Measurements from ENCODE around the gene SLC30A3. TPM values are rescaled to one million over a fixed set of nuclear protein-coding genes. Genes with fewer than 3 reads are reported as not detected.

The SLC30A3 gene
- total RNA-seq, 2 experiments from 2014 or later: 0.38 to 0.47 TPM

DNA sequence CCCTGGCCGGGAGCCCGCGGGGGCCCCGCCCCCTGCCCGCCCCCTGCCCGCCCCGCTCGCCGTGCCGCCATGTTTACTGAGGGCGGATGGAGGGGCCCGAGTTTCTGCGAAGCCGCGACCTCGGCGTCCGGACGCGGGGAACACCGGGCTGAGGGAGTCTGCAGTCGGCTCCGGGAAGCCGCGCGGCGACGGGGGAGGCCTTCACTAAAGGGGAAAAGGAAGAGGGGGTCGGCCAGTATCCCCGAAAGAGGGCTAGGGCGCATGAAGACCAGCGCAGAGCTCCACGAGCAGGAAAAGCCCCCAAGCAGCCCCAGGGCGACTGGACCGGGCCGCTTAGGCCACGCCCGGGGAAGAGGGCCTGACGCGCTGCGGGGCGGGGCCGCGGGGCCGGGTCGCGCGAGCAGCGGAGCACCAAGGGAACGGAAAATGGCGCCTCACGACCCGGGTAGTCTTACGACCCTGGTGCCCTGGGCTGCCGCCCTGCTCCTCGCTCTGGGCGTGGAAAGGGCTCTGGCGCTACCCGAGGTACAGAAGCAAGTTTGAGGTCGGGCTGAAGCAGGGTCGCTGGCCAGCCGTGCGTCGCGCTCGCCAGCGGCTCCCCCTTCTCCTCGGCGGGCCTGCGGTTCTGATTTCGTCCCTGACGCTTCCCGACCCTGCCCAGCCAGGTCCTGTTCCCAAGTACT, 50.8 kb downstream of the SLC30A3 start, which contains the start of the genes ATRAID and SLC5A6:
Gene ATRAID, plus strand, starts transcription at position 99 of the 683 bp plus-strand sequence. Its CDS starts 328 bp downstream, at position 427.
Gene SLC5A6, minus strand, starts transcription at position 326 of the 683 bp plus-strand sequence. CDS start 4,618 bp downstream, outside the sequence.
- CTCF ChIA-PET: interaction anchor here (0.6 to 2.4 kb wide), 7 partner anchors 14 to 140 kb away, joined by 3 to 9 read pairs (median 3); partner anchors contain the start of gene PREB
- peaks cover 46% of the 10 kb centered on the region for H3K4me1 Mint-ChIP-seq
- peak within 1 kb of the TSS; percentile 99 for H3K27ac Mint-ChIP-seq
- no peaks in the 10 kb centered on the region for H3K27me3 Mint-ChIP-seq
- no peaks in the 10 kb centered on the region for H3K9me3 Mint-ChIP-seq (ENCODE audit: low read depth)
- ATAC-seq: peak; percentile 92
- DNase-seq: peak; percentile 92
- H3K36me3 Mint-ChIP-seq: peaks cover 19% of the 10 kb centered on the region
- peak within 1 kb of the TSS; percentile 87 for H3K4me3 Mint-ChIP-seq

DNA sequence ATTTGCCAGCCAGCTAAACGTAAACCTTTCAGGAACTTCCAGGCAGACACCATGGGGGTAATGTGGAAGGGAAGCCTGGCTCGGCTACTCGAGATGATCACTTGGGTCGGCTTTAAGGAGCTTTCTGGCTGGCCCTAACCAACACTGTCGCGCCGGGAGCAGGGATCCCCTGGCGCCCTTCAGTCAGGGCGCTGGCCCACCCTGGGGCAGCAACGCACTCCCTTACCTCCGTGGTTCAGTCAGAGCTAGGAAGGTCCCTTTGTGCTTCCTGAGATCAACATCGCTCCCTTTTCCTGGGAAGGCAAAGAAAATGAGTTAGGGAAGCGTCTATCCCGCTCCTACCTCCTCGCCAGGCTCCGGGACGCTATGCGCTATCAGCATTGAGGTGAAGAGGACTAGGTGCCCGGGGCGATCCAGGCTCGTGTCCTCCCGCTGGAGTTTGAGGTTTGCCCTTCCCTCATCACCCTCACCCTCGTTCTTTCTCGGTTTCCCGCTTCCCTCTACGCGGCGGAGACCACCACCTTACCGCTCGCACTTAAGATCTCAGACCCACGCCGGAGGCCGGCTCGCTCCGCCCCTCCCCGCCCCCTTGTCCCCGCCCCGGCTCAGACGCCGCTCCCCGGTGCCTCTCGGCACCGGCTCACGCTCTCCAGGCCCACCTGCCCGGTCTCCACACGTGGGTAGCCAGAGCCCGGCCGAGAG, 51.5 kb downstream of the SLC30A3 start:
- Mint-ChIP-seq H3K27me3 (no peaks in the 10 kb centered on the region), H3K36me3 (peaks cover 15% of the 10 kb centered on the region), H3K9me3 (ENCODE audit: low read depth) (no peaks in the 10 kb centered on the region), H3K27ac (peak overlapping the region; percentile 87), H3K4me3 (peak overlapping the region; percentile 87), H3K4me1 (peaks cover 39% of the 10 kb centered on the region)
- CTCF ChIA-PET: interaction anchor here (0.6 to 2.4 kb wide), 7 partner anchors 15 to 141 kb away, joined by 3 to 9 read pairs (median 3); partner anchors contain the start of gene PREB
- DNase-seq (no peak), ATAC-seq (no peak)

DNA sequence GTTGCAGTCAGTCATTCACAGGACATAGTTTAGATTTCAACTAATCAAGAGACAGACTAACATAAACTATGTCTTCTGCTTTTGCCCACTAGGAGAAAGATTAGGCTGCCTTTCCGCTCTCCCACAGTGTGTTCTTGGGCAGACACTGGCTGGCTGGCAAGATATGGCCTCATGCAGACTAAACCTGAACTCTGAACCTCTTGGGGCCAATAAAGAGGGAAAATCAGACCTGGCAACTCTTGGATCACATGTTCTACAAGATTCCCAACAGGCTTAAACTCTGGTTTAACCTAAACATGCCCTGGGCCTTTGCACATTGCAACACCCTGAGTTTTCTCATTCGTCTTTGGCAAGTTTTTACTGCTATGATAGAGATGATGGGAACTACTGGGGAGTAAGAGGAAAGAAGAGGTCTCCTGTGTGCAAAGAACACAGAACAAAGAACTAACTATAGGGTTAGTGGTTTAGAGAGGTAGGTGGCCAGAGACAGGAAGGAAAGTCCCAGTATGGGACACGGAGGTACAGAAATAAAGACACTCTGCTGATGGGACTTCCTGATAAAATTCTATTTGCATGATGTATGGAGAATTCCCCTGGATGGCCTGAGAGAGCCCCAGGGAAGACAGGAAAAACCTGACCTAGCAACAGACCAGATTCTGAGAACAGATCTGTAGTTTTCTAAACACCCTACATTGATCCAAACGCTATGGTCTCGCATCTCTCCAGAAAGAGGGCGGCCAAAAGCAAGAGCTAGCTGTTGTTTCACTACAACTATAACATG, 53.0 kb downstream of the SLC30A3 start:
- Mint-ChIP-seq H3K27ac (peak overlapping the region; percentile 16), H3K9me3 (ENCODE audit: low read depth) (no peaks in the 10 kb centered on the region), H3K27me3 (no peaks in the 10 kb centered on the region), H3K36me3 (peaks cover 12% of the 10 kb centered on the region), H3K4me3 (peak overlapping the region; percentile 8), H3K4me1 (peaks cover 39% of the 10 kb centered on the region)
- no peak for ATAC-seq
- CTCF ChIA-PET: interaction anchor here (0.7 to 2.4 kb wide), 2 partner anchors 70 to 142 kb away, joined by 3 to 9 read pairs; no protein-coding TSS in a partner anchor
- no peak for DNase-seq

DNA sequence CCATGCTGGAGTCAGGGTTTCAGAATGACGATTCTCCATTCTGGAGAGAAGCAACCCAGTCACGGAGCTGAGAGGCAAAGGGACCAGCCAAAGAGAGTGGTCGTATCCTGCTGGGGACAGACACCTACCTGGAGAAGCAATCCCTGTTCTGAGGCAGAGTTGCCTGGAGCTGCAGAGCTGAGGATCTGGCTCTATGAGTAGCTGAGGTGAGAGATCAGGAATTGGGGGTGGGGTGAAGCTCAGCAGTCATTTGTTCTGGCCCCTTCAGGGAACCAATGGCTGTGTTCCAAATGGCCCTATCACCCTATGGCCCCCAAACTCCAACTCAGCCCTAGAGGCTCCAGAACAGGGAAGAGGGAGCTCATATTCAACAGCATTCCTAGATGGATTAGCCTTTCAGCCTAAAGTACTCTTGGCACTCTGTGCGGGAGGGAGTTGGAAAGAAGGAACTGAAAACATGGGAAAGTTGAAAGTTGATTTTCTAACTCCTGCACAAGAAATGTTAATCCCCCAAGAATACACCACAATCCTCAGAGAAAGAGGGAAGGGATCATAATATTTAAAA, 54.3 kb downstream of the SLC30A3 start:
- DNase-seq (no peak), ATAC-seq (no peak)
- peaks cover 8% of the 10 kb centered on the region for H3K36me3 Mint-ChIP-seq
- no peak overlapping the region for H3K4me3 Mint-ChIP-seq
- H3K4me1 Mint-ChIP-seq: peaks cover 37% of the 10 kb centered on the region
- no peak overlapping the region for H3K27ac Mint-ChIP-seq
- no peaks in the 10 kb centered on the region for H3K9me3 Mint-ChIP-seq (ENCODE audit: low read depth)
- CTCF ChIA-PET: no interaction called here
- H3K27me3 Mint-ChIP-seq: no peaks in the 10 kb centered on the region

DNA sequence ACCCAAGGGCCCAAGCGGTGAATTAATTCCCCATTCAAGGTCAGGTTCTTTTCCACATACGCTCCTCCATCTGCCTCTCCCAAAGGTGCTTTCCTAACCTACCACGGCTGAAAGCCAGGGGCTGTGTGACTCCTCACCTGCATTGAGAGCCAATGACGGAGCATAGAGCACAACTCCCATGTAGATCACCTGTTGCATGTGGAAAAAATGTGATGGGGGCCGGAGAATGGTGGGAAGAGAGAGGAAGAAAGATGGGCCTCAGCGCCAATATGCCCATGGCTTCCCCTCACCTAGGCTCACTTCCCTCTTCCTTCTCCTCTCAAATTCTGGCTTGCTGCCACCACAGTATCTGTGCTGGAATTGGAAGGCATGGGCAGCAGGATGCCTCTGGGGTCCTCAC, 56.5 kb downstream of the SLC30A3 start:
- Mint-ChIP-seq H3K27me3 (no peaks in the 10 kb centered on the region), H3K9me3 (ENCODE audit: low read depth) (no peaks in the 10 kb centered on the region), H3K36me3 (peaks cover 7% of the 10 kb centered on the region), H3K4me3 (no peak overlapping the region), H3K4me1 (peaks cover 29% of the 10 kb centered on the region), H3K27ac (no peak overlapping the region)
- no peak for ATAC-seq
- CTCF ChIA-PET: no interaction called here
- DNase-seq: no peak

DNA sequence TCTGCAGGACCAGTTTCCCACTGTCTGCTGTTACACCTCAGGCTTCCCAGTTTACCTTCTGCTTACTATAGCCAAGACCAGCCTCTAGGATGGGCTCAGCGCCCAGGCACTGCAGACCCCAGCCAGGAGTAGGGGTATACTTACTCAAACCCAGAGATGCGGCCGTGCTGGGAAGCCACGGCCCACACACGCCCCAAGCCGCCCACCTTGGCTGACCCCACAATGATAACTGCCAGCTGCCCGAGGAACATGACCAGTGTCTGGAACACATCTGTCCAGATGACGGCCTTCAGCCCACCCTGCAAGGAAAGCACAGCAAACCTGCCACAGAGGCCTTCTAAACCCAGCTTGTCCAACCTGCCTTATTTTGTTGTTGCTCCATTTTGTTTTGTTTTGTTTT, 57.6 kb downstream of the SLC30A3 start:
- Mint-ChIP-seq H3K4me1 (peaks cover 25% of the 10 kb centered on the region), H3K9me3 (ENCODE audit: low read depth) (no peaks in the 10 kb centered on the region), H3K36me3 (peaks cover 7% of the 10 kb centered on the region), H3K27ac (no peak overlapping the region), H3K27me3 (no peaks in the 10 kb centered on the region), H3K4me3 (no peak overlapping the region)
- no peak for DNase-seq
- CTCF ChIA-PET: interaction anchor here (0.8 kb wide), 1 partner anchor 113 kb away, joined by 3 read pairs; no protein-coding TSS in a partner anchor
- no peak for ATAC-seq

DNA sequence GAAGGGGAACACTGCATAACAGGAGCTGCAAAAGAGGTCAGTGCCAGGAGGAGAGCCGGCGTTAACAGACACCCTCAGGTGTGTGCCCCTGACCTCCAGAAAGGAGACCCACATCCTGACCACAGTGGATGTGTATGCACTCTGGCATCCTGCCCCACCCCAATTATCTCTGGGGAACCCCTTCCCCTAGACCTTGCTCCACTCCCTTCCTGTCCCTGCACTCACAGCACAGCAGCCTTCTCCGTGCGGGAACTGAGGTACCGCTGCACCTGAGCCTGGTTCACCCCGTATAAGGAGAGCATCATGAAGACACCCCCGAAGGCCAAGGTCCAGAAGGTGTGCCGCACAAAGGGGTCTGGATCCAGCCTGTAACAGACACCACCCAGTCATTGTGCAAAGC, 58.3 kb downstream of the SLC30A3 start:
- CTCF ChIA-PET: no interaction called here
- Mint-ChIP-seq H3K27ac (no peak overlapping the region), H3K36me3 (peaks cover 9% of the 10 kb centered on the region), H3K27me3 (no peaks in the 10 kb centered on the region), H3K4me1 (peaks cover 19% of the 10 kb centered on the region), H3K9me3 (ENCODE audit: low read depth) (no peaks in the 10 kb centered on the region), H3K4me3 (no peak overlapping the region)
- ATAC-seq (no peak), DNase-seq (no peak)

DNA sequence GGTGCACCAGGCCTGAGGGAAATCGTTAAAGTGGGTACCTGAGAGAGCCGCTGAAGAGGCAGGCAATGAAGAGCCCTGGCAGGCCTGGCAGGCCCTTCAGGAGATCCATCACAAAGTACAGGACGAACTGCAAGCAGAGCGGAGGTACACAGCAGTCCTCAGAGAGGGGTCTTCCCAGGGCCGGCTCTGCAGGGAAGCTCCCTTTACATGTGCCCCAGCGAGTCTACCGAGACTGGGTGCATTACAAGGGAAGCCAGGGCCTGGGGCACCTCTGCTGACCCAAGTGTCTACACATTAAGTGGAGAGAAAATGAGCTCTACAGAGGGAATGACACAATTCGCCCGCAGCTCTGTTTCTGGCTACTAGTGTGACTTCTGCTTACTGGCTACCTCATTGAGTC, 59.1 kb downstream of the SLC30A3 start:
- CTCF ChIA-PET: interaction anchor here (1.2 to 1.9 kb wide), 3 partner anchors 12 to 70 kb away, joined by 3 to 11 read pairs (median 4); no protein-coding TSS in a partner anchor
- no peak overlapping the region for H3K4me3 Mint-ChIP-seq
- no peaks in the 10 kb centered on the region for H3K9me3 Mint-ChIP-seq (ENCODE audit: low read depth)
- DNase-seq: no peak
- H3K4me1 Mint-ChIP-seq: peaks cover 15% of the 10 kb centered on the region
- H3K36me3 Mint-ChIP-seq: peaks cover 9% of the 10 kb centered on the region
- ATAC-seq: no peak
- no peak overlapping the region for H3K27ac Mint-ChIP-seq
- H3K27me3 Mint-ChIP-seq: no peaks in the 10 kb centered on the region

Other genes with a start within 250 kb of the SLC30A3 start
- gene TMEM214, start 230.1 kb downstream of the SLC30A3 start, total RNA-seq: 10 to 100 TPM; 68.7 to 86.6 TPM
- gene AGBL5, start 211.4 kb downstream of the SLC30A3 start, total RNA-seq: 10 to 100 TPM; 13.8 to 15.1 TPM
- 100 to 1,000 TPM; 248 to 318 TPM for gene OST4, start 191.4 kb downstream of the SLC30A3 start, total RNA-seq
- gene EMILIN1, start 184.4 kb downstream of the SLC30A3 start, total RNA-seq: under 1 TPM; 0.75 to 0.79 TPM
- gene KHK, start 176.3 kb downstream of the SLC30A3 start, total RNA-seq: 1 to 10 TPM; 8.0 to 8.8 TPM
- 1 to 10 TPM; 1.1 to 2.5 TPM for gene CGREF1, start 143.9 kb downstream of the SLC30A3 start, total RNA-seq
- under 1 TPM; 0.21 to 0.29 TPM for gene ABHD1, start 139.2 kb downstream of the SLC30A3 start, total RNA-seq
- gene PREB, start 128.4 kb downstream of the SLC30A3 start, total RNA-seq: 10 to 100 TPM; 61.6 to 69.4 TPM
- gene PRR30, start 123.6 kb downstream of the SLC30A3 start, total RNA-seq: not detected
- gene TCF23, start 114.0 kb downstream of the SLC30A3 start, total RNA-seq: not detected
- 10 to 100 TPM; 78.6 to 84.0 TPM for gene ATRAID, start 51.0 kb downstream of the SLC30A3 start, total RNA-seq
- 10 to 100 TPM; 35.0 to 47.9 TPM for gene SLC5A6, start 50.8 kb downstream of the SLC30A3 start, total RNA-seq
- 10 to 100 TPM; 78.6 to 99.5 TPM for gene CAD, start 45.7 kb downstream of the SLC30A3 start, total RNA-seq
- gene DNAJC5G, start 12.4 kb upstream of the SLC30A3 start, total RNA-seq: not detected
- under 1 TPM in 1 of 2 experiments, not detected in 1; 0.28 TPM for gene TRIM54, start 19.4 kb upstream of the SLC30A3 start, total RNA-seq
- gene UCN, start 45.4 kb upstream of the SLC30A3 start, total RNA-seq: 1 to 10 TPM; 1.1 to 2.6 TPM
- 10 to 100 TPM; 87.4 to 97.6 TPM for gene MPV17, start 60.0 kb upstream of the SLC30A3 start, total RNA-seq
- gene GTF3C2, start 93.7 kb upstream of the SLC30A3 start, total RNA-seq: 10 to 100 TPM; 54.6 to 67.6 TPM
- 10 to 100 TPM; 38.6 to 43.1 TPM for gene EIF2B4, start 107.3 kb upstream of the SLC30A3 start, total RNA-seq
- gene SNX17, start 107.6 kb upstream of the SLC30A3 start, total RNA-seq: 100 to 1,000 TPM; 101 to 125 TPM
- gene ZNF513, start 117.7 kb upstream of the SLC30A3 start, total RNA-seq: 10 to 100 TPM; 12.7 to 15.4 TPM
- 100 to 1,000 TPM; 136 to 159 TPM for gene PPM1G, start 146.5 kb upstream of the SLC30A3 start, total RNA-seq
- gene NRBP1, start 165.6 kb upstream of the SLC30A3 start, total RNA-seq: 100 to 1,000 TPM in 1 of 2 experiments, 10 to 100 TPM in 1; 88.5 to 103 TPM
- 1 to 10 TPM; 4.5 to 6.4 TPM for gene KRTCAP3, start 179.3 kb upstream of the SLC30A3 start, total RNA-seq
- gene IFT172, start 226.7 kb upstream of the SLC30A3 start, total RNA-seq: 10 to 100 TPM; 11.5 to 15.7 TPM
- gene FNDC4, start 232.2 kb upstream of the SLC30A3 start, total RNA-seq: under 1 TPM in 1 of 2 experiments, not detected in 1; 0.14 TPM
- gene GCKR, start 233.8 kb upstream of the SLC30A3 start, total RNA-seq: not detected